HG03521 (cell line): ENCODE results near the gene SVEP1.
"Not testable (repeated sequence)": the region's sequence is repeated elsewhere in the genome, so short reads cannot be mapped to it uniquely, and the experiment has no call there.

Experiments used
- ATAC-seq: cut with Tn5 transposase; IDR thresholded peaks from one replicate; pipeline ENCODE4 v1.9.1; 2021; ENCODE audit warnings: mild to moderate bottlenecking, moderate library complexity; ENCODE audit not compliant: unreplicated experiment

Gene SVEP1

GRCh38 chr9:110579034-110579861, at the start of gene SVEP1:
TSS of gene SVEP1 (minus strand) at chr9:110579741. CDS start at chr9:110579543, 198 bp downstream.
- no peak for ATAC-seq

GRCh38 chr9:110626101-110626829, 46.7 kb upstream of the SVEP1 start:
- ATAC-seq, result peak; percentile 98

- ATAC-seq, result no peak
Observed at GRCh38 chr9:110623462-110624025, 44.0 kb upstream of the SVEP1 start.

- no peak for ATAC-seq
Observed at GRCh38 chr9:110622368-110622767, 42.8 kb upstream of the SVEP1 start.

GRCh38 chr9:110620726-110621125, 41.2 kb upstream of the SVEP1 start:
- no peak for ATAC-seq

GRCh38 chr9:110619831-110620230, 40.3 kb upstream of the SVEP1 start:
- no peak for ATAC-seq

GRCh38 chr9:110615498-110615897, 36.0 kb upstream of the SVEP1 start:
- ATAC-seq, result no peak

- ATAC-seq, result not testable (repeated sequence)
Observed at GRCh38 chr9:110614576-110614975, 35.0 kb upstream of the SVEP1 start.

- ATAC-seq, result no peak
Observed at GRCh38 chr9:110606179-110606790, 26.7 kb upstream of the SVEP1 start.

GRCh38 chr9:110605565-110605964, 26.0 kb upstream of the SVEP1 start:
- ATAC-seq, result no peak

- no peak for ATAC-seq
Observed at GRCh38 chr9:110604171-110604601, 24.6 kb upstream of the SVEP1 start.

GRCh38 chr9:110602281-110602680, 22.7 kb upstream of the SVEP1 start:
- no peak for ATAC-seq

- ATAC-seq, result no peak
Observed at GRCh38 chr9:110601098-110601497, 21.6 kb upstream of the SVEP1 start.

GRCh38 chr9:110599468-110599867, 19.9 kb upstream of the SVEP1 start:
- no peak for ATAC-seq

- no peak for ATAC-seq
Observed at GRCh38 chr9:110592044-110592830, 12.7 kb upstream of the SVEP1 start.

- no peak for ATAC-seq
Observed at GRCh38 chr9:110591526-110591925, 12.0 kb upstream of the SVEP1 start.

GRCh38 chr9:110590816-110591215, 11.3 kb upstream of the SVEP1 start:
- ATAC-seq, result no peak

GRCh38 chr9:110588296-110588695, 8.8 kb upstream of the SVEP1 start:
- no peak for ATAC-seq

GRCh38 chr9:110583237-110583636, 3.7 kb upstream of the SVEP1 start:
- ATAC-seq, result no peak

- ATAC-seq, result no peak
Observed at GRCh38 chr9:110582156-110582555, 2.6 kb upstream of the SVEP1 start.

- ATAC-seq, result no peak
Observed at GRCh38 chr9:110580850-110581249, 1.3 kb upstream of the SVEP1 start.
